Esophagus squamous epithelium (tissue), 5 donors: ENCODE measurements around the gene CEP128. TPM values are rescaled to one million over a fixed set of nuclear protein-coding genes. Genes with fewer than 3 reads are reported as not detected.
A peak's percentile ranks its signal among the peaks of the same experiment; 100 is the strongest.

Experiments used
- DNase-seq: peaks from one replicate; lab custom pipeline; 2025; lab: John Stamatoyannopoulos, UW
- H3K27ac ChIP-seq, 4 donors: fragments of 200-600 bp; sonication (generic); one replicate each; pipeline ENCODE4 v1.5.1; 2016 to 2019; ENCODE audit warnings: mild to moderate bottlenecking in 1 of 4
- H3K27me3 ChIP-seq, 4 donors: fragments of 200-600 bp; sonication (generic); 1 replicate in 3 of 4; 2 replicates in 1 of 4; pipeline versions ENCODE4 v1.5.1 to v1.6.0; 2017 to 2021; ENCODE audit warnings: antibody characterized with exemption in 1 of 4
- H3K36me3 ChIP-seq, 3 donors: fragments of 200-600 bp; sonication (generic); one replicate each; pipeline ENCODE4 v1.5.1; 2016 to 2019
- H3K4me1 ChIP-seq, 3 donors: fragments of 200-600 bp; sonication (generic); one replicate each; pipeline ENCODE4 v1.5.1; 2017 to 2019
- H3K4me3 ChIP-seq, 4 donors: fragments of 200-600 bp; sonication (generic); 1 replicate in 3 of 4; 2 replicates in 1 of 4; pipeline ENCODE4 v1.5.1; 2016 to 2019; ENCODE audit warnings: mild to moderate bottlenecking in 2 of 4, moderate library complexity in 1 of 4
- H3K9me3 ChIP-seq, 3 donors: fragments of 200-600 bp; sonication (generic); one replicate each; pipeline ENCODE4 v1.5.1; 2016 to 2019
- CTCF ChIP-seq, 6 experiments: fragments of 450-650 bp in 4 of 6; fragments of 200-600 bp in 2 of 6; sonication (generic) in 2 of 6; IDR thresholded peaks; one replicate each; pipeline ENCODE4 v1.5.1; 2016 to 2019; ENCODE audit warnings: antibody characterized with exemption in 6 of 6, mild to moderate bottlenecking in 4 of 6, moderate library complexity in 4 of 6
- POLR2A ChIP-seq, 4 donors: fragments of 450-650 bp; IDR thresholded peaks; one replicate each; pipeline ENCODE4 v1.6.1; 2017; ENCODE audit warnings: antibody characterized with exemption in 4 of 4, mild to moderate bottlenecking in 4 of 4, moderate library complexity in 3 of 4
- WGBS, 2 donors: methylation state at CpG; one replicate each; pipeline ENCODE4 v1.1.5; 2018; 5-methylcytosine and 5-hydroxymethylcytosine counted together
- intact Hi-C: fragments of 100-400 bp; cut with DNase I; formaldehyde crosslinking; loops from one replicate; pipeline ENCODE4 v1.15.0; 2022
- total RNA-seq, 4 donors: library from RNA; depleted of rRNA; stranded (reverse); fragments of >200 nt; gene quantifications; one replicate each; pipeline ENCODE4 v1.1.0, GENCODE V29; 2016
- donor health status: DM: yes; HTN: yes; CAD: no.

The CEP128 gene
- total RNA-seq, 4 donors from 2014 or later: 2.0 to 12.6 (median 5.4) TPM

- no peak overlapping the region for H3K4me3 ChIP-seq
- H3K27ac ChIP-seq: peak overlapping the region in 2 of 4 donors; percentile 64 to 65
- H3K27me3 ChIP-seq: no peaks in the 10 kb centered on the region
- intact Hi-C loops: no loop called here
- no peak for DNase-seq
- no peaks in the 10 kb centered on the region for H3K36me3 ChIP-seq
- peaks cover 0 to 29% (median 0%) of the 10 kb centered on the region in 3 donors for H3K4me1 ChIP-seq
- TF ChIP-seq POLR2A (IDR thresholded peaks at IDR 0.05) (no peak), CTCF (IDR thresholded peaks at IDR 0.05) (no peak)
- H3K9me3 ChIP-seq: no peaks in the 10 kb centered on the region
Observed at GRCh38 chr14:80606347-80606772, 335.2 kb downstream of the CEP128 start.

DNA sequence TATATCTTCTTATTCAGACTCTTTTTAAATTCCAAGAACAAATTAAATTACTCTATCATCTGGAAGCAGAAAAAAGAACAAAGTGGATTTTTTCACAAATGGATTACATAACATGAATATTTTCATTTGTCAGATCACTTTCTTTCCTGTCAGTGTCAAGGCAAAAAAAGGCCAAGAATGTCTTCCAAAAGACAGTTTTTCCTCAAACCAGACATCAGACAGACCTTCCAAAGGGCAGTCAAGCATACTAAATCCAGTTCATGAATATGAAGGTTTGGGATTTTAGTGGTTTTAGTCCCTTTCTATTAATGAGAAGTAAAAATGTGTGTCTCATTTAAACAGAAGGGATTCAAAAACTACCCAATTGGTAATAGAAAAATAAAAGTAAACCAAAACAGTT, 336.0 kb downstream of the CEP128 start:
- H3K9me3 ChIP-seq: no peaks in the 10 kb centered on the region
- H3K4me1 ChIP-seq: peaks cover 0 to 29% (median 0%) of the 10 kb centered on the region in 3 donors
- peak overlapping the region in 2 of 4 donors; percentile 64 to 65 for H3K27ac ChIP-seq
- H3K27me3 ChIP-seq: no peaks in the 10 kb centered on the region
- TF ChIP-seq CTCF (IDR thresholded peaks at IDR 0.05) (no peak), POLR2A (IDR thresholded peaks at IDR 0.05) (no peak)
- H3K4me3 ChIP-seq: no peak overlapping the region
- no peaks in the 10 kb centered on the region for H3K36me3 ChIP-seq
- intact Hi-C loops: no loop called here
- no peak for DNase-seq

DNA sequence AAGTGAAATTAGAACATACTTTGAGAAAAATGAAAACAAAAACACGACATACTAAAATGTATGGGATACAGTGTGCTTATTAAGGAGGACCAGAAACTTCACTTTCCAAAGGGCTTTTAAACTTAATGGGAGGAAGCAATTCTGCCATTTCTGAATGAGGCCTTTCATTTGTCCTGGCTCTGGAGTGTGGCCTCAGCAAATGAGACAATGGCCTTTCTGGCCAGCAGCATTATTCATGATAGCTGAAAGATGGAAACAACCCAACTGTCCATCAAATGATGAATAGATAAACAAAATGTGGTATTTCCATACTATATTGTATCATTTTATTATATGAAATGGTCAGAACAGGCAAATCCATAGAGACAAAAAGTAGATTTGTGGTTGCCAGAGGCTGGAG, 338.6 kb downstream of the CEP128 start:
- Histone ChIP-seq H3K4me3 (no peak overlapping the region), H3K27ac (no peak overlapping the region), H3K4me1 (peaks cover 0 to 25% (median 0%) of the 10 kb centered on the region in 3 donors), H3K9me3 (no peaks in the 10 kb centered on the region), H3K36me3 (no peaks in the 10 kb centered on the region), H3K27me3 (no peaks in the 10 kb centered on the region)
- WGBS, 2 donors: 72 to 81% methylated on average over 1 of the region's 1 CpG
- DNase-seq: no peak
- no peak for TF ChIP-seq CTCF (IDR thresholded peaks at IDR 0.05)
- TF ChIP-seq POLR2A (IDR thresholded peaks at IDR 0.05): no peak
- intact Hi-C loops: no loop called here

GRCh38 chr14:80587096-80587724, 354.3 kb downstream of the CEP128 start:
- H3K36me3 ChIP-seq: no peaks in the 10 kb centered on the region
- peaks cover 0 to 31% (median 5%) of the 10 kb centered on the region in 3 donors for H3K4me1 ChIP-seq
- DNase-seq: no peak
- H3K27ac ChIP-seq: no peak overlapping the region
- TF ChIP-seq POLR2A (IDR thresholded peaks at IDR 0.05): no peak
- TF ChIP-seq CTCF (IDR thresholded peaks at IDR 0.05): peak in 5 of 6 experiments; percentile 29 to 68 (median 39)
- 54 to 56% methylated on average over 3 of the region's 3 CpGs for WGBS, 2 donors
- H3K27me3 ChIP-seq: no peaks in the 10 kb centered on the region
- intact Hi-C loops: loop anchor here (10.0 kb wide), 1 partner anchor 372 kb away; the partner anchor contains the start of gene DIO2
- no peaks in the 10 kb centered on the region for H3K9me3 ChIP-seq
- no peak overlapping the region for H3K4me3 ChIP-seq

DNA sequence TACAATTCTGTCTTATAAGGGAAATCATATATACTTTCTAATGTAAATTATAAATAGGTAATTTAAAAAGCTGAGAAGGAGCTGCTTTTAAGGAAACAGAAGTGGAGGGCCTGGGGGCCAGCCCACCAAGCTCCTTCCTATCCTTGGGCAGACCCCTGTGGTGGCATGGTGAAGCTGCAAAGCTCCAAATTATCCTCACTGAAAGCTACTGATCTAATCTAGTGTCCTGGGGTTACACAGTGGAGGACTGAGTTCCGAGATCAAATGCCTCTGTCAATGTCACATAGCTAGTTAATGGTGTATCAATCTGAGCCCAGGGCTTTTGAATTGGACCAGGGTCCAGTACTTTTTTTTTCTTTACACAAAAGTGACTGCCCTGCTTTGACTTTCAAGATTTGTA, 355.4 kb downstream of the CEP128 start:
- 87 to 90% methylated on average over 1 of the region's 1 CpG for WGBS, 2 donors
- H3K9me3 ChIP-seq: no peaks in the 10 kb centered on the region
- no peaks in the 10 kb centered on the region for H3K27me3 ChIP-seq
- no peak overlapping the region for H3K27ac ChIP-seq
- H3K4me1 ChIP-seq: peaks cover 0 to 31% (median 5%) of the 10 kb centered on the region in 3 donors
- intact Hi-C loops: loop anchor here (10.0 kb wide), 1 partner anchor 371 kb away; the partner anchor contains the start of gene DIO2
- TF ChIP-seq POLR2A (IDR thresholded peaks at IDR 0.05) (no peak), CTCF (IDR thresholded peaks at IDR 0.05) (no peak)
- no peak overlapping the region for H3K4me3 ChIP-seq
- DNase-seq: no peak
- no peaks in the 10 kb centered on the region for H3K36me3 ChIP-seq
